Measurements from ENCODE around the gene FNDC8. TPM values are rescaled to one million over a fixed set of nuclear protein-coding genes. Genes with fewer than 3 reads are reported as not detected.

The FNDC8 gene
- total and polyA plus RNA-seq, 9 of the 15 experiments (the other 6 are each of a cell fraction or from before 2014, with no cell fraction given) = 0.04 TPM; not detected in 8

DNA sequence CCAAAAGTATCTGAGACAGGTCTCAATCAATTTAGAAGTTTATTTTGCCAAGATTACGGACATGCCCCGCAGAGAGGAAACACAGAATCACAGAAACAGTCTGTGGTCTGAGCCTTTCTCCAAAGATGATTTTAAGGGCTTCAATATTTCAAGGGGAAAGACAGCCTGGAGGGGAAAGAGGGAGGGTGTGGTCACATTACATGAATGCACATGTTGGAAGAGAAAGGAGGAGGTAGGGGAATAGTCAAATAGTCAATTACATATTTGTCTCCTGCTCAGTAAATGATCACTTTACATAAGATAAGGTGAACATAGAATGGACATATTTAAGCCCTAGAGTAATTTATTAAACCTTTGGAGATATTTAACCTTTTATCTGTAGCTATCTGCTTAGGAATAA is 38.5 kb downstream of the FNDC8 start:
- DNase-seq (ENCODE audit: extremely low read depth in 1 of 4, low spot score in 3 of 4) = no peak
- ATAC-seq = no peak
- H3K4me3 ChIP-seq = no peak overlapping the region
- H3K9me3 ChIP-seq (replicated peaks; ENCODE audit: control insufficient read depth, insufficient read depth, low read depth, low read length) = no peaks in the 10 kb centered on the region
- H3K27me3 ChIP-seq (ENCODE audit: control insufficient read depth in 2 of 2, insufficient read depth in 2 of 2, low read length in 2 of 2) = peaks cover 33 to 40% of the 10 kb centered on the region in 2 experiments
- no peaks in the 10 kb centered on the region for H3K36me3 ChIP-seq (ENCODE audit: control insufficient read depth, insufficient read depth, low read length)
- no peak for FAIRE-seq
- BruUV-seq (replicated peaks) = no TSS peak
- H2AFZ ChIP-seq (ENCODE audit: low read depth, low read length) = no peak overlapping the region
- 0% methylated on average over 2 of the region's 2 CpGs for WGBS (ENCODE audit: insufficient coverage, low coverage, missing lambda C conversion rate)
- in situ Hi-C loops (cut with MboI) = loop anchor here (10.0 kb wide), 1 partner anchor 595 kb away; the partner anchor contains the start of gene GAS2L2
- ChIA-PET CTCF (ENCODE audit: low intra/inter-chr PET ratio) (no interaction called here), POLR2A (no interaction called here)
- no peaks in the 10 kb centered on the region for H3K9me1 ChIP-seq (ENCODE audit: control insufficient read depth, insufficient read depth, low read length)
- H3K79me2 ChIP-seq (ENCODE audit: control insufficient read depth, insufficient read depth, low read length) = no peaks in the 10 kb centered on the region
- intact Hi-C loops (cut with micrococcal nuclease) = no loop called here
- H3K4me1 ChIP-seq (replicated peaks in 1 of 2; ENCODE audit: control insufficient read depth in 2 of 2, insufficient read depth in 2 of 2, low read length in 2 of 2) = no peaks in the 10 kb centered on the region; a peak in 1 of 5 replicates
- no peak overlapping the region for H3K4me2 ChIP-seq (ENCODE audit: insufficient read depth, low read length)
- H4K20me1 ChIP-seq (replicated peaks; ENCODE audit: control insufficient read depth, insufficient read depth, low read length) = no peaks in the 10 kb centered on the region
- TF ChIP-seq, protein P1, sequence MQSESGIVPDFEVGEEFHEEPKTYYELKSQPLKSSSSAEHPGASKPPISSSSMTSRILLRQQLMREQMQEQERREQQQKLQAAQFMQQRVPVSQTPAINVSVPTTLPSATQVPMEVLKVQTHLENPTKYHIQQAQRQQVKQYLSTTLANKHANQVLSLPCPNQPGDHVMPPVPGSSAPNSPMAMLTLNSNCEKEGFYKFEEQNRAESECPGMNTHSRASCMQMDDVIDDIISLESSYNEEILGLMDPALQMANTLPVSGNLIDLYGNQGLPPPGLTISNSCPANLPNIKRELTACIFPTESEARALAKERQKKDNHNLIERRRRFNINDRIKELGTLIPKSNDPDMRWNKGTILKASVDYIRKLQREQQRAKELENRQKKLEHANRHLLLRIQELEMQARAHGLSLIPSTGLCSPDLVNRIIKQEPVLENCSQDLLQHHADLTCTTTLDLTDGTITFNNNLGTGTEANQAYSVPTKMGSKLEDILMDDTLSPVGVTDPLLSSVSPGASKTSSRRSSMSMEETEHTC (IDR thresholded peaks at IDR 0.05) = no peak
- TF ChIP-seq SMC3 (conservative IDR thresholded peaks at IDR 0.05; ENCODE audit: insufficient read depth, low read depth, low read length) (no peak), SP2 (IDR thresholded peaks at IDR 0.05; ENCODE audit: extremely low read depth, low read depth, low read length, poor library complexity, severe bottlenecking) (no peak), NFE2L1 (tag; IDR thresholded peaks at IDR 0.05; ENCODE audit: borderline replicate concordance, low read depth) (no peak)
- TF ChIP-seq, protein P2, sequence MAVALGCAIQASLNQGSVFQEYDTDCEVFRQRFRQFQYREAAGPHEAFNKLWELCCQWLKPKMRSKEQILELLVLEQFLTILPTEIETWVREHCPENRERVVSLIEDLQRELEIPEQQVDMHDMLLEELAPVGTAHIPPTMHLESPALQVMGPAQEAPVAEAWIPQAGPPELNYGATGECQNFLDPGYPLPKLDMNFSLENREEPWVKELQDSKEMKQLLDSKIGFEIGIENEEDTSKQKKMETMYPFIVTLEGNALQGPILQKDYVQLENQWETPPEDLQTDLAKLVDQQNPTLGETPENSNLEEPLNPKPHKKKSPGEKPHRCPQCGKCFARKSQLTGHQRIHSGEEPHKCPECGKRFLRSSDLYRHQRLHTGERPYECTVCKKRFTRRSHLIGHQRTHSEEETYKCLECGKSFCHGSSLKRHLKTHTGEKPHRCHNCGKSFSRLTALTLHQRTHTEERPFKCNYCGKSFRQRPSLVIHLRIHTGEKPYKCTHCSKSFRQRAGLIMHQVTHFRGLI (CRISPR knock-in tag; IDR thresholded peaks at IDR 0.05) = no peak
- no peak overlapping the region for H3K9ac ChIP-seq (ENCODE audit: insufficient read depth in 1 of 2, low read depth in 2 of 2, low read length in 2 of 2)
- no peak overlapping the region for H3K27ac ChIP-seq (ENCODE audit: extremely low read depth, low read depth, low read length)
